Measurements from ENCODE around the gene EME1.
A peak's percentile ranks its signal among the peaks of the same experiment; 100 is the strongest.
"Not testable (repeated sequence)": the region's sequence is repeated elsewhere in the genome, so short reads cannot be mapped to it uniquely, and the experiment has no call there.

Gene EME1

DNA sequence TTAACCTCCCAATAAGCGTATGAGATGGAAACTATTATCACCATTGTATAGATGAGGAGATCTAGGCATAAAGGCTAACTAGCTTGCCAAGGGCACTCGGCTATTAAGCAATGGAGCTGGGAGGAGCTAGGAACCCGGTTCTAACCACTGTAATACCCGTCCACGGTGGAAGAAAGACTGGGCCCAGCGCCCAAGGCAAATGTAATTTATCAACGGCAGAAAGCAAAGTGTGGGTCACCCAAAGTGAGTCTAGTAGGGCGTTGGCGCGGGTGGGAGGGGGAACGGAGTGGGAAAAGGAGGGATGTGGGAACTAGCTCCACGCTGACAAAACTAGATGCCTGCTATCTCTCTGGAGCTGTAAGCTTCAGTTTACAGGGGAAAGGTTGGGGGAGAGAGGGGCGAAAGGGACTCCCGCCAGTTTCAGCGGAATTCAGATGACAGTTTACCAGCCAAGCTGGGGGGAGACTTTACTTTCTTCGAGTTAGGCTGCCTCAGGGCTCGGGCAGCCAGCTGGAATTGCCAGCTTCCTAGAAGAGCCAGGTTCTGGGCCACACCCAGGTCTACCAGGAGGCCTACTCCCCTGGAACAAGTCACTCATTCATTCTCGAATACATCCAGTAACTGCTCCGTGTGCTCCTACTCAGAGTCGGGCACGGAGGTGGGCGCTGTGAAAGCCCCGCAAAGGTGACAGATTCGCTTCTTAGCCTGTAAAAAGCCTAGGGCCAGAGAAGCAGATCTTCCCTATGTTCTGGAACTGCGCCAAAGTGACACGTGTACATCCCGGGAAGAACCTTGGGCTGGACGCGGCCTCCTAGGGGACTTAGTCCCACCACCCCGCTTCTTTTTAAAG is 23.5 kb downstream of the EME1 start:
- DNase-seq, result no peak

DNA sequence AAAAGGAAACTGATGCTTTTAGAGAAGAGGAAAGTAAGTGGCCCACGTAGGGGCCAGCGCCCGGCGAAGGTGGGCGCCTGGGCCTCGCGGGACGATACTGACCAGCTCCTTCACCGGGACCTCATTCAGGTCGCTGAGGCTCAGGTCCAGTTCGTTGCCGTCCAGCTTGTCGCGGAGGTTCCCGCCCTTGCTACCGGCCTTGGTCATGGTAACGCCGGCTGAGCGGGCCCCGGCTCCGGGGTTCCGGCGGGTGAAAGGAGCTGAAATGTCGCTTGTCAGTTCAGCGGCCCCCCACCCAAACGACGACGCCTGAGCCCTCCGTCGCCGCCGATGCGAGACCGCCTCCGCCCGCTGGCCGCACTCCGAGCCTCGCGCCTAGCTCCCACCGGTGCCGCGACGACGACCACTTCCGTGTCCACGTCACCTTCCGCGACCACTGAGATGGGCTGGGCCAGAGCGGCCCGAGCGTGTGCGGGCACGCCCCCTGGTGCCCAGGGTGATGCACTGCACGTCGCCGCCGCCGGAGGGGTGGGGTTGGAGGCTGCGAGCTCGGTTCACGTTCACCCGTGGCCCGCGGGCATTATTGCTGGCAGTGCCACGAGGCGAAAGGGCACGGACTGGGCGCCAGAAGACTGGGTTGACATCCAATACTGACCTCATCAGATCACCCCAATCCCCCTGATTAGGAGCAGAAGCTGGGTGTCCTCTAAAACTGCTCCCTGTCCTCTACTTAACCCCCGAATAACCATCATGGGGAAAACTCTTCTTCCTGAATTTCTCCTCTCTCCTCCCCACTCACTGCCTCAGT is 24.3 kb downstream of the EME1 start, which contains the start of gene LRRC59:
Gene LRRC59, minus strand, starts transcription at position 413 of the 808 bp plus-strand sequence. Its CDS starts 206 bp downstream, at position 207.
- peak; percentile 99 for DNase-seq

- no peak for DNase-seq
These were observed 24.9 kb downstream of the EME1 start for GRCh38 chr17:50397919-50398285.

DNA sequence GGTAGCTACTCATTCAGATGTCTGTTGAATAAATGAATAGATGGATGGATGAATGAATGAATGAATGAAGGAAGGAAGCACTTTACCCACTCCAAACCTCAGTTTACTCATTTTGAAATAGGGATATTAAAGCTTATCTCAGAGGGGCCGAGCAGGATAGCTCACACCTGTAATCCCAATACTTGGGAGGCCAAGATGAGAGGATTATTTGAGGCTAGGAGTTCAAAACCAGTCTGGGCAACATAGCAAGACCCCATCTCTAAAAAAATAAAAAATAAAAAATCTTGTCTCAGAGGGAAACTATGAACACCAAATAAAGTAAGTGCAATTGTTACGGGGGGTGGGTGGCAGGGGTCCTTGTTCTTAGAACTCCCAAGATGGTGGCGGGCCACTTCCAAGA is 25.6 kb downstream of the EME1 start:
- not testable (repeated sequence) for DNase-seq

DNA sequence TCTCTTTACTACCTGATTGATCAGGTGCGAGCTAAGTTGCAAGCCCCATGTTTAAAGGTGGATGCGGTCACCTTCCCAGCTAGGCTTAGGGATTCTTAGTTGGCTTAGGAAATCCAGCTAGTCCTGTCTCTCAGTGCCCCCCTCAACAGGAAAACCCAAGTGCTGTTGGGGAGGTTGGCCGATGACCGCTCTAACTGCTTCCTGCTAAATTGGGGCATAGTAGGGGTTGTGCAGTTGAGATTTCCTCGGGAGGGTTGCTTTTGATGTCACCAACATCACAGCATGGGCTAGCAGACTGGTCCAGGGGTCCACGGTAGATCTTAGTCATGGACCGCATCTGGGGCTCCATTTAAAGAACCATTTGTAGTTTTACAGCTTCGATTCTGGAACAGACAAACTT is 26.6 kb downstream of the EME1 start:
- DNase-seq, result not testable (repeated sequence)

DNA sequence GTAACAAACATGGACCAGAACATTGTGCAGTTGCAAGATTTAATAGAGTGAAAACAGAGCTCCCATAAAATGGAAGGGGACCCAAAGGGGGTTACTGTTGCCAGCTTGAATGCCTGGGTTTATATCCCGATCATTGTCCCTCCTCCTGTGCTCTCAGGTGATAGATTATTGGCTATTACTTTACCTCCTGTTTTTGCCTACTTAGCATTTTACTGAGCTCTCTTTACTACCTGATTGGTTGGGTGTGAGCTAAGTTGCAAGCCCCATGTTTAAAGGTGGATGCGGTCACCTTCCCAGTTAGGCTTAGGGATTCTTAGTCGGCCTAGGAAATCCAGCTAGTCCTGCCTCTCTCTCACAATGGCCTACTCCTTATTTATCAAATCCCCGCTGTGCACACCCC is 32.3 kb downstream of the EME1 start:
- not testable (repeated sequence) for DNase-seq

- DNase-seq, result no peak
These were observed 33.5 kb downstream of the EME1 start for GRCh38 chr17:50406578-50406977.

- no peak for DNase-seq
These were observed 34.9 kb downstream of the EME1 start for GRCh38 chr17:50407921-50408320.

GRCh38 chr17:50412188-50412732 is 39.2 kb downstream of the EME1 start:
- DNase-seq, result no peak

GRCh38 chr17:50414808-50415207 is 41.8 kb downstream of the EME1 start:
- no peak for DNase-seq

DNA sequence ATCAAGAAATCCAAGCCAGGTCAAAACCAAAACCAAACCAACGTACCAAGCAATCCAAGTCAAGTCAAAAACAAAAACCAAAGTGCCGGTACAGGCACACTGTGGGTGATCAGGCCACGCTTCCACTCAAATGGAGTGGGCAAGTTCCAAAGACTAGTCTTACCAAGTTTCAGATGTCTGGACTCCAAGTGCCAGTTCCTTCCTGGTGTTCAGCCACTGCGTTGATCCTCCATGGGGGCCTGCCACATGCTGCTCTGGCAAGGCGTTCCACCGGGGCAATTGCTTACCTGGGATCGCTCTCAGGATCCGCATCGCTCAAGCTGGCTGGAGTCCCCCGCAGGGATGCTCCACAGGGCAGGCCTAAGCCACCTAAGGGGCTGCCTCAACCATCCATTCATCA is 46.5 kb downstream of the EME1 start:
- not testable (repeated sequence) for DNase-seq

GRCh38 chr17:50420419-50421112 is 47.5 kb downstream of the EME1 start:
- no peak for DNase-seq

GRCh38 chr17:50421308-50422051 is 48.5 kb downstream of the EME1 start:
- DNase-seq, result no peak

DNA sequence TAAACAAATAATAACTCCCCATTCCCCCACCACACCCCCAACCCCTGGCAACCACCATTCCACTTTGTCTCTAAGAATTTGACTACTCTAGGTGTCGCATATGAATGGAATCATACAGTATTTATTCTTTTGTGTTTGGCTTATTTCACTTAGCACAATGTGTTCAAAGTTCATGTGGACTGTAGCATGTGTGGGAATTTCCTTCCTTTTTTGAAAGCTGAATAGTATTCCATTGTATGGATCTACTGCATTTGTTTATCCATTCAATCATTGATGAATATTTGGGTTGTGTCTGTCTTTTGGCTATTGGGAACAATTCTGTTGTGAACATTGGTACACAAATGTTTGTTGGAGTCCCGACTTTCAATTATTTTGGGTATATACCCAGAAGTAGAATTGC is 49.7 kb downstream of the EME1 start:
- DNase-seq, result no peak

DNA sequence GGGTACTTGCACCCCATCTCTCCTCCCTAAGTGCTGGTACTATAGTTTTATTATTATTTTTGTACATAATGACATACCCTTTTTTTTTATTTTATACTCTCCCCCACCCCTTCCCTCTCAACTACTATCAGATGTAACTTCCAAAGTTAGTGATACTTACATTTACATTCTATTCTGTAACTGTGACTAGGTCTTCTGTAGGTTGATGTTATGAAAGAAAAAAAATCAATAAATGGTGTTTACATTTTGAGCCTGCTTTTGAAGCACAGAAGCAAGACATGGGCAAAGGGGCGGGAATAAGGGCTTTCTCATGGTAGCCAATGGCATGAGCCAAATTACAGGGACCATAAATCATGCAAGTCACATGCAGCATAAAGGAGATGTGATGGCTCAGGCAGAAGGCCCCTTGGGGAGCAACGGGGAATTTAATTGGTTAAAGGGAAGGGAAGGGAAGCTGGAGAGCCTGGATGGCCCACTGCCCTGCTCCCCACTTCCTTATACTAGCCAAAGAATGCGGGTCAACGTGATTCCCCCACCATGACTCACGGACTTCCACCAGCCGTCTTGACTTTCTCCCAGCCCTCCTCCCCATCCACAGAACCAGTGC is 50.6 kb downstream of the EME1 start:
- no peak for DNase-seq

DNA sequence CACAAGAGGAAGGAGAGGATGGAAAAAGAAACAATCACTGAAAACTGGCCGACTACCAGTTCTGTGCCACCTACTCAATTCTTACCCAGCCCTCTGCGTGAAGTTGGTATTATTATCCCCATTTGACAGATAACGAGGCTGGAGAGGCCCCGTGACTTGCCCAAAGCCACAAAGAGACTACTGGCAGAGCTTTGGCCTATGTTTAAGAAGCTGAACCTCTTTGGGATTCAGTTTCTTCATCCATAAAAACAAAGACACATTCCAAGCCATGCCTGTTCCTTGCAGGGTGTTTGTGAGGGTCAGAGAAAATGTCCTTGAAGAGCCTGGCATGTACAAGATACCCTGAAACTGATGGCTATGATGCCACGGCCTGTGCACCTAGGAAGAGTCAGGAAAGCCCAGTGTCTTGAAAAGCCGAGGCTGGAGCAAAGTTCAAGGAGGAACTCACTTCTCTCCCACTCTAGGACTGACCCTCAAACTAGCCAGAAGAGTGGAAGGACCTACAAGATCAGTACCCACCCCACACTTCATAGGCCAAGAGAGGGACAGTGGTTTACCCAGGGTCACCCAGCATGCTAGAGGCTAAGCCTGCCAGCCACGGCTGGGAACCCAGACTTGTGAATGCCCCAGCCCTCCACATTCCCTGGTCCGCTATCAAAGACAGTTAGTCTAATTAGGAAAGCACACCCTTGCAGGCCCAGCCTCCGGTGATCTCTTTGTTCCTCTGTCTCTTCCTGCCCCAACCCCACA is 51.4 kb downstream of the EME1 start:
- DNase-seq, result no peak

- DNase-seq, result peak; percentile 53
These were observed 52.1 kb downstream of the EME1 start for GRCh38 chr17:50424996-50425681.

- DNase-seq, result peak; percentile 86
These were observed 52.8 kb downstream of the EME1 start, which contains the start of gene ACSF2 for GRCh38 chr17:50425682-50426471. ACSF2 (plus strand) TSS chr17:50426218; CDS start chr17:50426262, 44 bp downstream.

GRCh38 chr17:50426472-50426782 is 53.4 kb downstream of the EME1 start:
- no peak for DNase-seq

Data from activated CD8-positive, alpha-beta memory T cell treated with anti-CD3 and anti-CD28 coated beads, Interleukin-2, amount 50 U/mL, for 48 hours (primary cell).